OCI-LY7 (cell line): Measurements from ENCODE around the gene LRRC28. TPM values are rescaled to one million over a fixed set of nuclear protein-coding genes. Genes with fewer than 3 reads are reported as not detected.

Experiments used
- BruUV-seq: library from RNA; stranded (reverse); fragments of 400-500 nt; replicated peaks from 2 replicates; lab custom pipeline; 2021; lab: Mats Ljungman, UMichigan
- CTCF ChIA-PET: fragments of 300-600 bp; sonication (Branson Sonifier 250); formaldehyde crosslinking; loops from one replicate; lab custom pipeline; 2022; ENCODE audit warnings: antibody characterized with exemption; ENCODE audit not compliant: unreplicated experiment; lab: Charles Lee
- POLR2A ChIA-PET: fragments of 300-600 bp; sonication (Branson Sonifier 250); formaldehyde crosslinking; loops from one replicate; lab custom pipeline; 2022; ENCODE audit warnings: antibody characterized with exemption; lab: Charles Lee
- DNase-seq: peaks from one replicate; pipeline ENCODE4 v3.0.0-alpha.2; 2015; ENCODE audit warnings: low spot score
- H2AFZ ChIP-seq: fragments of 200-600 bp; sonication (generic), shearing (Covaris generic); 2 replicates; pipeline ENCODE4 v1.6.1; 2014; ENCODE audit warnings: mild to moderate bottlenecking, antibody characterized with exemption, low read length, moderate library complexity
- H3K27ac ChIP-seq: fragments of 200-600 bp; sonication (generic); 2 replicates; pipeline ENCODE4 v1.5.1; 2014; ENCODE audit warnings: mixed run types, low read depth, mild to moderate bottlenecking, moderate library complexity, low read length, inconsistent platforms; ENCODE audit not compliant: poor library complexity, severe bottlenecking
- H3K36me3 ChIP-seq: fragments of 200-600 bp; sonication (generic); 2 replicates; pipeline ENCODE4 v1.6.1; 2014; ENCODE audit warnings: mild to moderate bottlenecking, antibody characterized with exemption, low read length, moderate library complexity, mixed read lengths; ENCODE audit not compliant: insufficient read depth
- H3K4me1 ChIP-seq: fragments of 200-600 bp; sonication (generic); 2 replicates; pipeline ENCODE4 v1.5.1; 2014; ENCODE audit warnings: mild to moderate bottlenecking, low read length; ENCODE audit not compliant: insufficient read depth, poor library complexity, severe bottlenecking
- H3K4me2 ChIP-seq: fragments of 200-600 bp; sonication (generic); 2 replicates; pipeline ENCODE4 v1.6.1; 2014; ENCODE audit warnings: mild to moderate bottlenecking, low read length
- H3K4me3 ChIP-seq: fragments of 200-600 bp; sonication (generic); 2 replicates; pipeline ENCODE4 v1.5.1; 2014; ENCODE audit warnings: mild to moderate bottlenecking, low read depth, low read length; ENCODE audit not compliant: poor library complexity, severe bottlenecking
- H3K79me2 ChIP-seq: fragments of 200-600 bp; sonication (generic); 2 replicates; pipeline ENCODE4 v1.6.1; 2016; ENCODE audit warnings: low read depth, mild to moderate bottlenecking, low read length, moderate library complexity, mixed read lengths; ENCODE audit not compliant: insufficient read depth
- H3K9me2 ChIP-seq: fragments of 200-600 bp; sonication (generic); 2 replicates; pipeline ENCODE4 v1.6.1; 2016; ENCODE audit warnings: mild to moderate bottlenecking, low read length, mixed read lengths; ENCODE audit not compliant: insufficient read depth
- H3K9me3 ChIP-seq: fragments of 200-600 bp; sonication (generic); 2 replicates; pipeline ENCODE4 v1.6.1; 2014; ENCODE audit warnings: mild to moderate bottlenecking, mixed run types, low read length, mixed read lengths
- H4K20me1 ChIP-seq: fragments of 200-600 bp; sonication (generic); 2 replicates; pipeline ENCODE4 v1.6.1; 2014; ENCODE audit warnings: mild to moderate bottlenecking, antibody characterized with exemption, low read length, moderate library complexity, mixed read lengths; ENCODE audit not compliant: insufficient read depth
- EZH2phosphoT487 ChIP-seq: fragments of 200-600 bp; sonication (generic); IDR thresholded peaks from 2 replicates; pipeline ENCODE4 v1.6.1; 2018; ENCODE audit warnings: low read depth, borderline replicate concordance, mild to moderate bottlenecking, mixed run types, antibody characterized with exemption, low read length, moderate library complexity, mixed read lengths
- intact Hi-C: fragments of 100-400 bp; cut with micrococcal nuclease; formaldehyde crosslinking; loops from one replicate; pipeline ENCODE4 v1.10.0; 2022; ENCODE audit not compliant: unreplicated experiment
- total RNA-seq, 2 experiments: library from RNA; depleted of rRNA in 1 of 2; stranded (reverse); fragments of >200 nt in 1 of 2; shearing (Covaris generic) in 1 of 2; gene quantifications; 2 replicates each; pipeline ENCODE4 v1.2.3, GENCODE V29; 2014 to 2022
- TF ChIP-seq, protein P1 (sequence below): fragments of 200-600 bp; sonication (generic); conservative IDR thresholded peaks from 2 replicates; pipeline ENCODE4 v1.5.1; 2014; ENCODE audit warnings: mild to moderate bottlenecking, antibody characterized with exemption, low read length, moderate library complexity, mixed read lengths

LRRC28 gene
- total RNA-seq, 2 experiments from 2014 or later, result 25.7 to 30.2 TPM

DNA sequence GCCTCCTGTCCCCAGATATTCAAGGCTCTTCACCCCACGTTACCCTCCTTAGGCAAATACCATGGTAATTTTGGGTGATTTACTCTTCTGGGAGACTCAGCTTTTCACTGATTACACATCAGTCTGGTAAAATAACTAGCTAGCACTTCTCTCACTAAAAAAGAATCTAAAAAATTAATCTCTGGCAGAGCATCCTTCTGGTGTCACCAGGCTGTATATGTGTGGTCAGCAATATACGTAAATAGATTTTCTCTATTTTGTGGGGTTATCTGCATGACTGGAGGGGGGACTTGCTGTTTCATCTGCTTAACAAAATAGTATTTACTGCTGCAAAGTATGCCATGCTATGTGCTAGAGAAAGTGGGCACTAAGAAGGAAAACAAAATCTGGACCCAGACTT is 45.1 kb downstream of the LRRC28 start:
- Histone ChIP-seq H3K4me2 (no peak overlapping the region), H3K9me3 (no peaks in the 10 kb centered on the region), H3K79me2 (no peaks in the 10 kb centered on the region), H3K36me3 (peaks cover 12% of the 10 kb centered on the region; the same call in 1 of the 2 replicates), H3K27ac (no peak overlapping the region), H2AFZ (no peak overlapping the region), H3K9me2 (no peaks in the 10 kb centered on the region), H3K4me3 (no peak overlapping the region), H4K20me1 (no peaks in the 10 kb centered on the region), H3K4me1 (no peaks in the 10 kb centered on the region)
- BruUV-seq, result no TSS peak
- intact Hi-C loops, result no loop called here
- DNase-seq, result no peak
- CTCF ChIA-PET, result no interaction called here
- no peak for TF ChIP-seq EZH2phosphoT487
- TF ChIP-seq, protein P1, sequence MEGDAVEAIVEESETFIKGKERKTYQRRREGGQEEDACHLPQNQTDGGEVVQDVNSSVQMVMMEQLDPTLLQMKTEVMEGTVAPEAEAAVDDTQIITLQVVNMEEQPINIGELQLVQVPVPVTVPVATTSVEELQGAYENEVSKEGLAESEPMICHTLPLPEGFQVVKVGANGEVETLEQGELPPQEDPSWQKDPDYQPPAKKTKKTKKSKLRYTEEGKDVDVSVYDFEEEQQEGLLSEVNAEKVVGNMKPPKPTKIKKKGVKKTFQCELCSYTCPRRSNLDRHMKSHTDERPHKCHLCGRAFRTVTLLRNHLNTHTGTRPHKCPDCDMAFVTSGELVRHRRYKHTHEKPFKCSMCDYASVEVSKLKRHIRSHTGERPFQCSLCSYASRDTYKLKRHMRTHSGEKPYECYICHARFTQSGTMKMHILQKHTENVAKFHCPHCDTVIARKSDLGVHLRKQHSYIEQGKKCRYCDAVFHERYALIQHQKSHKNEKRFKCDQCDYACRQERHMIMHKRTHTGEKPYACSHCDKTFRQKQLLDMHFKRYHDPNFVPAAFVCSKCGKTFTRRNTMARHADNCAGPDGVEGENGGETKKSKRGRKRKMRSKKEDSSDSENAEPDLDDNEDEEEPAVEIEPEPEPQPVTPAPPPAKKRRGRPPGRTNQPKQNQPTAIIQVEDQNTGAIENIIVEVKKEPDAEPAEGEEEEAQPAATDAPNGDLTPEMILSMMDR, result no peak
- POLR2A ChIA-PET, result interaction anchor here (0.7 to 0.9 kb wide), 2 partner anchors 9 to 15 kb away, joined by 3 read pairs; no protein-coding TSS in a partner anchor

DNA sequence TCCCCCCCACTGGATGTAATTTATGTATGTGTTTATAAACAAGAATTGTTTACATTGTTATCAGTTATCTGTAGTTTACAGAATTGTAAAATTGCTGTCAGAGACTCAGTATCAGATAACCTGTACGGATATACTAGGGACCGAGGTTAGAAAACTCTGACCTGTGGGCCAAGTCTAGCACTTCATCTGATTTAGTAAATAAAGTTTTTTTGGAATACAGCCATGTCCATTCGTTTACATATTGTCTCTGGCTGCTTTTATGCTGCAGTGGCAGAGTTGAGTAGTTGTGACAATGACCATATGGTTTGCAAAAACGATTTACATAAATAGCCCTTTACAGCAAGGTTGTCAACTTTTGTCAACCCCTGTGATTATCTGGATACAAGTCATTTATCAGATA is 52.6 kb downstream of the LRRC28 start:
- POLR2A ChIA-PET, result no interaction called here
- H4K20me1 ChIP-seq, result no peaks in the 10 kb centered on the region
- no peak overlapping the region for H3K27ac ChIP-seq
- H3K9me3 ChIP-seq, result no peaks in the 10 kb centered on the region
- H3K4me1 ChIP-seq, result no peaks in the 10 kb centered on the region
- no peak for DNase-seq
- no peaks in the 10 kb centered on the region for H3K79me2 ChIP-seq
- no peaks in the 10 kb centered on the region for H3K9me2 ChIP-seq
- no TSS peak for BruUV-seq
- H3K36me3 ChIP-seq, result no peaks in the 10 kb centered on the region
- no peak overlapping the region for H3K4me2 ChIP-seq
- no peak overlapping the region for H2AFZ ChIP-seq
- TF ChIP-seq, protein P1, result no peak
- no peak for TF ChIP-seq EZH2phosphoT487
- CTCF ChIA-PET, result no interaction called here
- intact Hi-C loops, result no loop called here
- H3K4me3 ChIP-seq, result no peak overlapping the region

DNA sequence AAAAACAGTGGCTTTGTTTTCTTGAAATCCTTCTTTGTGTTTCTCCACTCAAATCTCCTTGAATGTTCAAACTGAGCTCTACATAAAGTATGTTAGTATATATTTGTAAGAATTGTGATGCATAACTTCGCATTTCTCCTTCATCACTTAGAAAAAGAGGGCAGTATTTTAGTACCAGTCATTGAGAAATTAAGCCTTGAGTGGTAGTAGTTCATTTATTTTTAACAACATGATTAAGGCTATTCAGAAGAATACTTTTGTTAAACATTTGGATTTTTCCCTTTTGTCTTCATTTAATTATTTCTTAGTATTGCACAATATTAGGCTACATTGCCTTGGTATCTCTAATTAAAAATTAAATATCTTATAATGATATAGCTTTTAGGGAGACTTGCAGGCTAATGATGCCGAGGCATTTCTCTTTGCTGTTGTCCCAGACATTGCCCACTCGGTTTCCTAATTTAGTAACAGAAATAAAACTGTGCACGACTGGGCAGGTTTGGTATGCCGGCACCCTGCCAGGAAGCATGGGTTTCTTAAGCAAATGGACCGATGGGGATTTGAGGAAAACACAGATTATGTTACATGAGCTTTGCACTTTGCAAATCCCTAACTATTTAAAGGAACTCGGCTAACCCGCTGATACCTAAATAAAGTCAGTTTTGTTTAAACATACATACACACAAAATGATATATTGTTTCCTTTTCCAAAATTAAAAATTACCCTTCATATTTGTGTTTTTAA is 54.7 kb downstream of the LRRC28 start:
- DNase-seq, result no peak
- Histone ChIP-seq H3K4me2 (no peak overlapping the region), H3K4me1 (no peaks in the 10 kb centered on the region), H4K20me1 (no peaks in the 10 kb centered on the region), H3K9me2 (no peaks in the 10 kb centered on the region), H3K36me3 (no peaks in the 10 kb centered on the region), H3K79me2 (no peaks in the 10 kb centered on the region), H3K27ac (no peak overlapping the region), H2AFZ (no peak overlapping the region), H3K4me3 (no peak overlapping the region), H3K9me3 (no peaks in the 10 kb centered on the region)
- ChIA-PET CTCF (no interaction called here), POLR2A (interaction anchor here (0.7 to 1.2 kb wide), 3 partner anchors 8 to 342 kb away, joined by 3 to 5 read pairs (median 5); no protein-coding TSS in a partner anchor)
- TF ChIP-seq, protein P1, result no peak
- no peak for TF ChIP-seq EZH2phosphoT487
- intact Hi-C loops, result no loop called here
- BruUV-seq, result no TSS peak
